Retina (tissue), 1 donor: Measurements from ENCODE around the gene RYR3.

ENCODE experiments used
- DNase-seq: peaks from one replicate; pipeline ENCODE4 v3.0.0-alpha.2; 2016

The RYR3 gene

DNA sequence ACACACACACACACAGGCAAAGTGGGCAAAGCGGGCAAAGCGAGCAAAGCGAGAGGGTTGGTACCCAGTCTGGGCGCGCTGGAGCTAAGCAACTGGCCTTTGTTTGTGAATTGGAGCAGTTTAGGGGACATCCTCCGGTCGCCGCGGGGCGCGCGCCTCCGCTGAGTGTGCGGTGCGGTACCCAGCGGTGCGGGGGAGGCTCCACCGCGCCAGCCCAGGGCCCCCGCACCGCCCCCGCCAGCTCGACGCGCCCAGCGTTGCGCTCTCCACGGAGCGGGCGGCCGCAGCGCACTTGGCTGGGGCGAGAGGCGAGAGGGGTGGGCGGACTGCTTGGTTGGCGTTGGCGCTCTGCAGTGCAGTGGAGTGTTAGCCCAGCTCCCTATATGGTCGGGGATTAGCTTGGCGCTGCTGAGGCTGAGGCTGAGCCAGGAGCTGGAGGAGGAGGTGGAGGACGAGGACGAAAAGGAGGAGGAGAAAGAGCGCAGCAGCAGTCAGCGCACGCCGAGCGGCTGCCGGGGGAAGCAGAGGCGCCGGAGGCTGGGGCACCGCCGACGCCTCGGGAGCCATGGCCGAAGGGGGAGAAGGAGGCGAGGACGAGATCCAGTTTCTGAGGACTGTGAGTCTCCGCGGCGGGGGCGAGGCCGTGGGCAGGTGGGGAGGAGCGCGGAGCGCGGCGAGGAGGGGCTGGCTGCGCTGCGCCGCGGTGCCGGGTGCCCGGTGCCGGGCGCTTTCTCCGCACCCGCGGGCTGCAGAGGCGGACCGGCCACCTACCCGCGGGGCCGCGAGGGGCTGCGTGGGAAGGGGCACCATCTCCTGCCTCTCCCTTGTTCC lies at the start of gene RYR3:
TSS of gene RYR3 (plus strand) at position 487 of the 831 bp plus-strand sequence. CDS start at position 566, 79 bp downstream.
- DNase-seq, result peak; percentile 87

- DNase-seq, result no peak
Observed at GRCh38 chr15:33262306-33262705, 48.5 kb upstream of the RYR3 start.

DNA sequence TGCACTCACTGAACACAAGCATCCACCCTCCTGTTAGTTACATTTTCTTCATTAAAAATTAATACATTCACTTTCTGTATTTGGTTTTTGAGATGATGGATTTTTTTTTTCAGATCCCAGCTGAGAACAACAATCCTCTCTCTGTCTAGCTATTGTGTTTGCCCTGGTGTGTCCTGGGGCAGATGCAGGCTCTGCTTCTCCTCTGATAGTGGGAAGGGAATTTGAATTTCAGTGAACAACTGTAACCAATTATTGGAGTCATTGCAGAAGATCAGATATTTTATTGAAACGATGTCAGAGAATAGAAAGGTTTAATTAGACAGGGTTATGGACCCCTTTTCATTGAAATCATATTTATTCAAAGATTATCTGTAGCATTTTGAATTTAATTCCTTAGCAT lies 33.1 kb upstream of the RYR3 start:
- DNase-seq, result no peak

DNA sequence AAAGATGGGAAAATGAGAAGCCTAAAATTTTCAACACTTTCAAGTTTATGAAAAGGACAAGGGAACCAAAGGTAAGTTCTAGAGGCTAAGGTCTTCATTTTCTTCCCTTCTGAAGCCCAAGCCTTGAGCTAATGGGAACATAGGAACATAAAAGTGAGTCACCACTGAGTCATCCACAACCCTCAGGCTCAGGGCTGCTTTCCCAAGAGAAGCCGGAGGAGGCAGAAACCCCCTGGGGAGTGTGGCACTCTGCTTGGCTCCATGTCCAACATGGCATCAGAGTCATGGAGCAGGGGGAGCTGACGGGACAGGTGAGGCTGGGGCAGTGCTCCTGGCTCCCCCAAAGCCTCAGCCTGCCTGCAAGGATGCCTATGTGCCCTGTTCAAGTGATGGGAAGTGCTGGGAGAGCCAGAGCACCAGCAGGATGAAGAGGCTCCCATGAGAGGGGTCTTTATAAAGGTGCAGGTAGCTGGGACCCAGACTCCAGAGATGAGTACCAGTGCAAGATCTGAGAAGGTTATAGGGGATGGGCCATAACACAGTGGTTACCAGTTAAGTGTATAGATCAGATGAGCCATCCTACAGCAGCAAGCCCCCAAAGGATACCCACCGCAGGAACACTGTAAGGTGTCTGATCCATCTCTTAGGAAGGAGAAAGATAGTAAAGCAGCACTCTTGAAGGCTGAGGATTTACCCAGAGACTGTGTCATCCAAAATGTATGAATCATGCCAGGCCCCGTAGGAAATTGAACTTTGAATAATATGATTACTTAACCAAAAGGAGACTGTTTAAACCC lies 31.8 kb upstream of the RYR3 start:
- DNase-seq, result no peak

GRCh38 chr15:33279613-33280205 lies 31.1 kb upstream of the RYR3 start:
- no peak for DNase-seq

DNA sequence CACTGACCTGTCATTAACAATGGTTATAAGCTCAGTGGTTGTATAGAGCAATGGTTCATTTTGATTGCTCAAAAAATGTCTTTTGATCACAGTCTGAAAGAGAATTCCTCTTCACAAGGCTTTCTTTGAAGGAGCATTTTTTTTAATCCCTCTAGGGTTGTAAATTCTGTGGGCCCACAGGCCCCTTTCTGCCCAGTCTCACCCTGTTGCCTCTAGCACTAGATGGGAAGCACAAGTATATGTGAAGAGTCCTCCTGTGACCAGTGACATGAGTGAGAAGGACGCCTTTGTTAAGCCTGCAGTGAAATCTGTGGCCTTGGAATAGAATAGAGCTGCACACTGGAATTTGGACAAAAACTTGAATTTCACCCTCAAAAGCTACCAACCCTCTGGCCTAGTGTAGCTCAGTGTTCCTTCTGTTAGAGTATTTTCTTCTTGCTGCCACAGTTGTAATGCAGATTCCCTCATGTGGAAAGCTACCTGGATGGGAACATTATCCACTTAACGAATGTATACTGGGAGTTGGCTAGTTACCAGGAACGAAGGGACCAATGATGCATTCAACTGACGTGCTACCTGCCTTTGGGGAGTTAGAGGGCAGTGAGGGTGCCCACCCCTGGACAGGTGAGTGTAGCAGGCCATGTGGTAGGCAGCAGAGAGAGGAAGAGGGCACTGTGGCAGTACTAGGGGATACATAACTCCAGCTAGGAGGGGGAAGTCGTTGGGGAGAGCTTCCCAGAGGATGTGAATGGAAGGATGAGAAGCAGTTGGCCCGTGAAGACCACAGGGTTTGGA lies 28.3 kb upstream of the RYR3 start:
- no peak for DNase-seq

DNA sequence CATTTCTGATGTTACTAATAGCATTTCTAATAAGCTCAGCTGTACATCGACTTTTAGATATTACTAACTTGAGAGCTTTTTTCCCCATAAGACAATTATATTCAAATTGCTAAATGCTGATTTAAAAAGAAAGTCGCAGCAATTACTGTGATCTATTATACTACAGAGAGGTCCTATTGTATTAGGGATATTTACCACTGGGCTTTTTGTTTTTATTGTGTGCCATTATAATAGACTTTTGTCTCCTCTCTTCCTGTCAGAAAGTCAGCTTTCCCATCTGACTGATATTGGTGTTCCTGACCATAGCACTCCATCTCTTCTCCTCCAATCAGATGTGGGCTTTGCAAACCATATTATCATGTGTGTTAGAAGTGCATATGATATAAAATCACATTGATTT lies 27.2 kb upstream of the RYR3 start:
- no peak for DNase-seq

GRCh38 chr15:33284336-33284735 lies 26.4 kb upstream of the RYR3 start:
- no peak for DNase-seq

GRCh38 chr15:33292717-33293307 lies 18.0 kb upstream of the RYR3 start:
- DNase-seq, result peak; percentile 53

DNA sequence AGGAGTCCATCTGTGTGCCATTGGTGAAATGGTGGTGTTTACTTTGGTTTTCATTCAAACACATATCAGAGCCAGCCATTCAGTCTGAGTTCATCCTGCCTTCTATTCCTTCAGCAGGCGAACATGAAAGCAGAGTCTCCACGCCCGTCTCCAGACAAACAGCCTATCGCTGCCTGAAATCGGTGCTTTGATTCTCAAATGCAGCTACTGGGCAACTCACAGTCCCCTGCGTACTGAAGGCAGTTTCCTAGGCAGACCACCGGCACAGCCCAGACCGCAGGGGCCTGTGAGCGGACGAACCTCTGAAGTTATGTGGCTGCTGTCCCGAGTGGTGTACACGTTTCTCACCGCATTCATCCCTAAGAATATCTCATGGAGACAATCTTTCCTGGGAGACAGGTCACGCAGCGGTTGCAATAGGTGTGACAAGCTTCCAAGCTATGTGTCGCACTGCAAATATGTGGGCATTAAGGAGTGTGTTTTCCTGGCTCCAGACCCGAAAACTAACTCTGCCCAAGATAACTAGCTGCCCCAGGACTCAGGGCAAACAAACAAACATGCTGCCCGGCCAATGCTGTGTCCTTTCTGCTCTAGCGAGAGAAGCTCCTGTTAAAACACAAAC lies 16.9 kb upstream of the RYR3 start:
- no peak for DNase-seq

- no peak for DNase-seq
Observed at GRCh38 chr15:33296050-33296449, 14.7 kb upstream of the RYR3 start.

DNA sequence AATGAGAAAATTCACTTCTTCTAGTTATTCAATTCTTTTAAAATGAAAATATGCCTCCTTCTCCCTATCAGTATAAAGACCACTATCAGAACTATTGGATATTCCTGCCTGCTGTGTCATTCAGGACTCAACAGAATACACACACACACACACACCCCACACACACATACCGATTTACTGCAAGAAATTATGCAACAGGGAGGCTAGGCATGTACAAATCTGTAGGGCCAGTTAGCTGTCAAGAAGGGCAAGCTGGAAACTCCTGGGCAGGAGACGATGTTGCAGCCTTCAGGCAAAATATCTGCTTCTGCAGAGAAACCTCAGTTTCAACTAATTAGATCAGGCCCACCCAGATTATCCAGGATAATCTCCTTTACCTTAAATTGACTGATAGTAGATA lies 13.9 kb upstream of the RYR3 start:
- DNase-seq, result no peak

DNA sequence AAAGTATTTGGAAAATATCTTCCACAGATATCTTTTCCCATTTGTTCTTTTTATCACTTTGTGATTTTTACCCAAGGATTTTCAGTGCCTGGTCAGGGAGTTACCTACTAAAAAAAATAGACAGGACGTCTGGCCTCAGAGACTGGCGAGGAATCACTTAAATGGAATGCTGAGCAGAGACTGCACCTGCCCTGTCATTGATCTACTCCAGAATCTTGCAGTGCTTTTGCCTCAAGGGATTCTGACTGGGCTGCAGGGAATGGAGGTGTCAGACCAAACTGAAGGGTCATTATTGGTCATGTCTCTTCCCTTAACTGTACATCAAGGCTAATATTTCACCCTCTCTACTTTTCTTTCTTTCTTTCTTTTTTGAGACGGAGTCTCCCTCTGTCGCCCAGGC lies 12.1 kb upstream of the RYR3 start:
- DNase-seq, result no peak

DNA sequence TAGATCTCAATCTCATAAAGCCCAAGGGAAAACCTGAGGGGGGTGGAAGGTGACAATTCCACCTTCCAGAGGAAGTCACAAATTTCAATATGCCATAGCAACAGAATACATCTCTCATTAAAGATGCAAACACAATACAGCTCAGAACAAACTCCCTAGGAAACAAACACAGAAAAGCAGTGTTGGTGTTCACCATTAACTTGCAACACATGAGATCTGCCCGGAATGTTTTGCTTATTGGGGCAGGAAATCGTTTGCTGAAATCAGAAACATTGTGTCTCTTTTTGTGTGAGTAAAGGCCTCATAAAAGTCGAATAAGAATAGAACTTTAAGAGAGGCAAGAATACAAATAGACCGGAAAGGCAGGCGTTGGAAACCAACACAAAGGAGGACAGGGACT lies 5.8 kb upstream of the RYR3 start:
- no peak for DNase-seq

GRCh38 chr15:33309602-33310276 lies 1.0 kb upstream of the RYR3 start:
- DNase-seq, result peak; percentile 67

GRCh38 chr15:33311312-33311971 lies 675 bp downstream of the RYR3 start:
- no peak for DNase-seq

GRCh38 chr15:33313491-33313890 lies 2.7 kb downstream of the RYR3 start:
- DNase-seq, result no peak

DNA sequence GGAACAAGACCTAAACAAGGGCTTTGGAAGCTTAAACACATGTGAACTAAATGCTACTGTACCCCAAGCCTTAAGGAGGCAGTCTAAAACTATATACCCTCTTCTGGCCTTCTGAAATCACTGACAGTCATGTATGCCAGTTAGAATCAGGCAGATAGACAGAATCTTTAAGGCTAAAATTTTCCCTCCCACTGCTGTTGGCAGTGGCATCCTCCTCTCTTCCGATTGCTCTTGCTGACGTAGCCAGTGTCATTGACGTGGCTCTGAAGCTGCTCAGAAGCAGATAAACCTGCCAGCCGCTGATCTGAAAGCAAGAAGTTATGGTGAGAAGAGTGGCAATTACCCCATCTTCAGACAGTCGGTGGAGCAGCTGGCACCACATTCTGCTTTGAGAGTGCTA lies 3.3 kb downstream of the RYR3 start:
- DNase-seq, result no peak

GRCh38 chr15:33315044-33315443 lies 4.3 kb downstream of the RYR3 start:
- DNase-seq, result no peak

DNA sequence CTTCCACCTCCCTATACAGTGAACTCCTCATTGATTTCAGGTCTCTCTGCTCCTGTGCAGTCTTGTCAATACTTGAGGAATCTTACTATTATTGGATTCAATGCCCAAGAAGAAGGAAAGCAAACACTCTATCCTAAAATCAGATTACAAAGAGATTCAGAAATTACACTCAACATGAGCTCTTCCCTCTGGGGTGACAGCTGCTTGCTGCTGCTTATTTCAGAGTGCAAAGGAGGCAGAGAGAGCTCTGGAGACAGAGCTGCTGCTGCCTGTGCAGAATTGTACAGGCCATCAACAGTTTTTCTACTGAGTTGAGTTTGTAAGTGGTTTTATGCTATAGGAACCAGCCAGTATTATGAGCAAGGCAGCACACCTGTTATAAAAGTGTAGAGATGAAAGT lies 7.1 kb downstream of the RYR3 start:
- DNase-seq, result no peak

- no peak for DNase-seq
Observed at GRCh38 chr15:33320017-33320416, 9.2 kb downstream of the RYR3 start.
